Lower lobe of right lung (tissue), 2 donors: ENCODE data around the gene C6orf141. TPM values are rescaled to one million over a fixed set of nuclear protein-coding genes. Genes with fewer than 3 reads are reported as not detected.

Source experiments
- ATAC-seq, 2 donors: fragments of 200-7000 bp; cut with Tn5 transposase; one replicate each; pipeline ENCODE4 v1.9.1; 2020 to 2022; ENCODE audit warnings: mild to moderate bottlenecking in 2 of 2, moderate library complexity in 2 of 2
- DNase-seq: peaks from one replicate; pipeline ENCODE4 v3.0.0-alpha.2; 2020
- H3K27ac ChIP-seq: fragments of 200-600 bp; one replicate; pipeline ENCODE4 v1.8.0; 2022
- H3K27me3 ChIP-seq: fragments of 200-600 bp; one replicate; pipeline ENCODE4 v1.8.0; 2022; ENCODE audit warnings: low read depth
- H3K36me3 ChIP-seq: fragments of 200-600 bp; one replicate; pipeline ENCODE4 v1.8.0; 2022; ENCODE audit warnings: mild to moderate bottlenecking
- H3K4me1 ChIP-seq: fragments of 200-600 bp; one replicate; pipeline ENCODE4 v1.8.0; 2022
- H3K4me3 ChIP-seq: fragments of 200-600 bp; one replicate; pipeline ENCODE4 v1.8.0; 2022; ENCODE audit warnings: mild to moderate bottlenecking
- H3K9me3 ChIP-seq: fragments of 200-600 bp; one replicate; pipeline ENCODE4 v1.8.0; 2022
- intact Hi-C: fragments of 100-400 bp; cut with DNase I; formaldehyde crosslinking; loops from one replicate; pipeline ENCODE4 v1.11.0; 2022
- total RNA-seq: library from RNA; stranded (reverse); fragmentation: NEBNext Ultra II Directional; extraction: Animal tissue kit (Norgen Biotek cat#: 25700); gene quantifications from one replicate; pipeline ENCODE4 v1.2.1, GENCODE V29; 2021
- TF ChIP-seq, protein P1 (sequence below): fragments of 200-600 bp; IDR thresholded peaks from one replicate; pipeline ENCODE4 v1.8.0; 2022; ENCODE audit warnings: antibody characterized with exemption, mild to moderate bottlenecking
- donor health status: DM: no; HTN: yes; CAD: no; lungs with severe emphysema.

C6orf141 gene
- total RNA-seq, 1 donor from 2014 or later = 4.1 TPM

DNA sequence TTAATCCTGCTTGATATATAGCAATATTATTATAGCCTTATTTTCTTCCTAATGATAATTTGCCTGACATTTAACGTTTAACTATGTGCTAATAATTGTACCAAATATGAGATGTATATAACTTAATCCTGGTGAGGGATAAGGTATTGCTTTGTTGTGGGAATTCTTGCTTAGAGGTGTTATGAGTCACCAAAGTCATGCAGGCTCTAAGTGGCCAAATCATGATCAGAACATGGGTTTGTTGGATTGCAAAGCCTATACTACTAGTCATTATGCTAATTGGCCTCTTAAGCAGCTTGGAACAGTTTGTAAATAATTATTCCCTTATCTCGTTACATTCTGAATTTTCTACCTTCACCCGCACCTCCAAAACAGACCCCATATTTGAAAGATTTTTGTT, 21.9 kb upstream of the C6orf141 start:
- intact Hi-C loops = no loop called here
- DNase-seq (no peak), ATAC-seq (no peak)
- H3K4me3 ChIP-seq = no peak overlapping the region
- H3K36me3 ChIP-seq = no peaks in the 10 kb centered on the region
- H3K9me3 ChIP-seq = no peaks in the 10 kb centered on the region
- TF ChIP-seq, protein P1, sequence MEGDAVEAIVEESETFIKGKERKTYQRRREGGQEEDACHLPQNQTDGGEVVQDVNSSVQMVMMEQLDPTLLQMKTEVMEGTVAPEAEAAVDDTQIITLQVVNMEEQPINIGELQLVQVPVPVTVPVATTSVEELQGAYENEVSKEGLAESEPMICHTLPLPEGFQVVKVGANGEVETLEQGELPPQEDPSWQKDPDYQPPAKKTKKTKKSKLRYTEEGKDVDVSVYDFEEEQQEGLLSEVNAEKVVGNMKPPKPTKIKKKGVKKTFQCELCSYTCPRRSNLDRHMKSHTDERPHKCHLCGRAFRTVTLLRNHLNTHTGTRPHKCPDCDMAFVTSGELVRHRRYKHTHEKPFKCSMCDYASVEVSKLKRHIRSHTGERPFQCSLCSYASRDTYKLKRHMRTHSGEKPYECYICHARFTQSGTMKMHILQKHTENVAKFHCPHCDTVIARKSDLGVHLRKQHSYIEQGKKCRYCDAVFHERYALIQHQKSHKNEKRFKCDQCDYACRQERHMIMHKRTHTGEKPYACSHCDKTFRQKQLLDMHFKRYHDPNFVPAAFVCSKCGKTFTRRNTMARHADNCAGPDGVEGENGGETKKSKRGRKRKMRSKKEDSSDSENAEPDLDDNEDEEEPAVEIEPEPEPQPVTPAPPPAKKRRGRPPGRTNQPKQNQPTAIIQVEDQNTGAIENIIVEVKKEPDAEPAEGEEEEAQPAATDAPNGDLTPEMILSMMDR = no peak
- H3K27ac ChIP-seq = no peak overlapping the region
- H3K4me1 ChIP-seq = no peaks in the 10 kb centered on the region
- H3K27me3 ChIP-seq = no peaks in the 10 kb centered on the region

DNA sequence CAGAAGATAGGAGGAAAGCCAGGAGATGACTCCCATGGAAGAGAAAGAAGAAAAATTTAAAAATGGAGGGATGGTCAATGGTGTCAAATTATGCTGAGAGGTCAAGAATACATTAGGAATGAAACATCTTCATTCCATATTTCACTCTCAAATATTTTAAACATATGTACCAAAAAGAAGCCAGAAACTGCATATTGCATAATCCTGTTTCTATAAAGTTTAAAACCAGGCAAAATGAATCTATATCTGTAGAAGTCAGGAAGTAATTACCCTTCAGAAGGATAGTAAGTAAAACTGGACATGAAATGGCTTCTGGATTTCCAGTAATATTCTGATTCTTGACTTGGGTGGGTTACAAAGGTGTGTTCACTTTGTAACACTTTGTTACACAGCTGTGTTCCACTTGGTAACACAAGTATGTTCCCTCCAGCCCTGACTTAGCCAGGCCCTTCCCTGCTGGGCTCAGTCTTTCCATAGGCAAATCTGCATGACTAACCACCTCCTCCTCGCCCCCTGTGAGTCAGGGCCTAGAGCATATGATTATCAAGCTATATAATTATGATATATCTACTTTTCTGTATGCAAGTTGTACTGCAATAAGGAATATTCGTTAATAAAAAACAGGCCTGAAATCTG, 20.2 kb upstream of the C6orf141 start:
- intact Hi-C loops = no loop called here
- H3K9me3 ChIP-seq = no peaks in the 10 kb centered on the region
- H3K4me3 ChIP-seq = no peak overlapping the region
- no peak for DNase-seq
- H3K36me3 ChIP-seq = no peaks in the 10 kb centered on the region
- ATAC-seq = no peak
- no peaks in the 10 kb centered on the region for H3K27me3 ChIP-seq
- TF ChIP-seq, protein P1 = no peak
- no peak overlapping the region for H3K27ac ChIP-seq
- no peaks in the 10 kb centered on the region for H3K4me1 ChIP-seq

DNA sequence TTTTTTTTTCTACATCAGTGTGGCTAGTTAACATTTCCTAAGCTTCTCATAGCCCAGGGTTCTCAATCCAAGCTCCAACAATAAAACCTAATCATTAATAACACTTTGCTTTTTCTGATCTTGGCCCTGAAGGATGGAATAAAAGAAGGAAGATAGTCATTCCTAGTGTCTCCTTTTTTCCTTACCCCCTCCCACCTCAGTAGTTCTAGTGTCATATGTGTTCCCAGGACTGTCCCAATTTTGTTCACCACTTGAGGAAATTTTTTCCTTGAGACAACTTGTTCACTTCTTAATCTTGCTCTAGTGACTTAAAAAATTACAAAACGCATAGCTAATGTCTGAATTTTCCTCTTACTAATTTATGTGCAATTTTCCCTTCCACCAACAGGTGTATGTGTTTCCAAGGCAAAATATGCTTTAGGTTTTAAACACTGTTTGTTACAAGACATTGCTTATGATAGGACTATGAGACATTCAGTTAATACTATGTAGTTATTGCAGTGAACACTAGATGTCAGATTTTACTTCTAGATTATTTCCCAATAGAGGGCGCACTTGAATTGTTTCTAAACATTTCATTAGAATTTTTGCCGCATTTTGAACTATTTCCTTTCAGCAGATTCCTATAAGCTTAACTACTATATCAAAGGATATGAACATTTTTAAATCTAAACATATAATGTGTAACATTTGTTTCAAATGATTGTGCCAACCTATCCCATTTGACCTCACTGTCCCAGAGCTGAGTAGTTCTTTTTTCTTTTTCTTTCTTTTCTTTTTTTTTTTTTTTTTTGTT, 18.5 kb upstream of the C6orf141 start:
- TF ChIP-seq, protein P1 = peak; percentile 63
- no peaks in the 10 kb centered on the region for H3K27me3 ChIP-seq
- H3K27ac ChIP-seq = no peak overlapping the region
- intact Hi-C loops = no loop called here
- H3K9me3 ChIP-seq = no peaks in the 10 kb centered on the region
- H3K4me3 ChIP-seq = no peak overlapping the region
- no peaks in the 10 kb centered on the region for H3K36me3 ChIP-seq
- DNase-seq = no peak
- H3K4me1 ChIP-seq = no peaks in the 10 kb centered on the region
- peak; percentile 69 to 84 for ATAC-seq

GRCh38 chr6:49535795-49536194, 14.7 kb upstream of the C6orf141 start:
- Histone ChIP-seq H3K27ac (no peak overlapping the region), H3K9me3 (no peaks in the 10 kb centered on the region), H3K4me1 (no peaks in the 10 kb centered on the region), H3K36me3 (no peaks in the 10 kb centered on the region), H3K4me3 (no peak overlapping the region), H3K27me3 (no peaks in the 10 kb centered on the region)
- DNase-seq (no peak), ATAC-seq (no peak)
- intact Hi-C loops = no loop called here
- TF ChIP-seq, protein P1 = no peak

DNA sequence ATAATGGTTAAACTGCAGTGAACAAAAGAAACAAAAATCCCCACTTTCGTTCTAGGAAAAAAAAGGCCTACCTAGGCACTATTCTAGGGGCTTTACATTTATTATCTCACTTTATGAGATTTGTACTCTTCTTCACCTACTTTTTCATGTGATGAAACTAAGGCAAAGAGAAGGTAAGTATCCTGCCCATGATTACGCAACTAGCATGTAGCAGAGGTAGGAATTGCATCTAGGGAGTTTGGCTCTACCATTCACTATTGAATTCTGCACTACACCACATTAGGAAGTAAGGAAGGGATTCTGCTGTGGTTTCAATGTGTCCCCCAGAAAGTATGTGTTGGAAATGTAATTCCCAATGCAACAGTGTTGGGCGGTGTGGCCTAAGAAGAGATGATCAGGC, 11.4 kb upstream of the C6orf141 start:
- intact Hi-C loops = no loop called here
- Histone ChIP-seq H3K27me3 (no peaks in the 10 kb centered on the region), H3K4me3 (no peak overlapping the region), H3K4me1 (no peaks in the 10 kb centered on the region), H3K27ac (no peak overlapping the region), H3K36me3 (no peaks in the 10 kb centered on the region), H3K9me3 (no peaks in the 10 kb centered on the region)
- ATAC-seq = no peak
- TF ChIP-seq, protein P1 = no peak
- no peak for DNase-seq
